M059J (cell line): ENCODE data around the gene ZNF221. TPM values are rescaled to one million over a fixed set of nuclear protein-coding genes. Genes with fewer than 3 reads are reported as not detected.
A peak's percentile ranks its signal among the peaks of the same experiment; 100 is the strongest.
"Not testable (repeated sequence)": the region's sequence is repeated elsewhere in the genome, so short reads cannot be mapped to it uniquely, and the experiment has no call there.

ENCODE experiments used
- DNase-seq: peaks from one replicate; pipeline ENCODE4 v3.0.0-alpha.2; 2012; ENCODE audit warnings: low read depth
- total RNA-seq: library from RNA; depleted of rRNA; stranded (reverse); fragments of >200 nt; shearing (Covaris generic); gene quantifications from 2 replicates; pipeline ENCODE4 v1.2.3, GENCODE V29; 2014; rRNA removed

The ZNF221 gene
- total RNA-seq = 3.6 and 7.2 TPM in 2 replicates

DNA sequence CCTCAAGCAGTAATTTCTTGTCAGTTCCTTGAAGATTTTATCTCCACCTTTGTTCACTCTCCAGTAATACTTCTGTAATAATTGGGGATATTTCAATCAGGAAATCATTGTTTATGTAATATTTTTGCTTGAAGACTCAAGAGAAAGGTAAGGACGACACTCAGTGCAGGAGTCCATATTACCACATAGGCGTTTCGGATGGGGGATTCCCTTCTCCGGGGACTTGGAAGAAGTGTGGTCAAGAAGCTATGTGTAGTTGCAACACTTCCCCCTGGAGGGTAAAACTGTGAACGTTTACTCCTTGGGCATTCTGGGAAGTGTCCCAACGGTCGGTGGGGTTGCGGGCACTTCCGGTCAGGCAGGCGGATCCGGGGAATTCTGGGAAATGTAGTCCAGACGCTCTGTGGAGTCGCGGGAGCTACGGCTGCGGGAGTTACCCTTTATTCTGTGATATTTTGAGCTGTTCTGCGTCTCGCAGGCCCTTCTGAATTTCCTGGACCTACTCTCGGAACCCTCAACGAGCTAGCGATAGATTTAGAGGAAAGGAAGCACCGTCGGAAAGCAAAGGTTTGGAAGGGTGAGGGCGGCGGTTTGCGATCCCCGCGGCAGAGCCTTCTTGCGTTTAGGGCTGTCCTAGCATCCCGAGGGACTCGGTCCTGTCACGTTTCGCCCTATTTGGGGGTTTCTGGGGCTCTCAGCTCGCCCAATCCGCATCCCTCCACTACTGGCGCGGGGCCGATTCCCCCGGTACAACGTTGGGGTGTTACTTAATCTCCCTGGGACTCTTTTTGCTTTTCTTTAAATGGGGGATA, at the start of gene ZNF221:
Gene ZNF221 (plus strand): TSS at position 395 of the 812 bp plus-strand sequence. CDS start 11,499 bp downstream, outside the sequence.
- peak; percentile 98 for DNase-seq

DNA sequence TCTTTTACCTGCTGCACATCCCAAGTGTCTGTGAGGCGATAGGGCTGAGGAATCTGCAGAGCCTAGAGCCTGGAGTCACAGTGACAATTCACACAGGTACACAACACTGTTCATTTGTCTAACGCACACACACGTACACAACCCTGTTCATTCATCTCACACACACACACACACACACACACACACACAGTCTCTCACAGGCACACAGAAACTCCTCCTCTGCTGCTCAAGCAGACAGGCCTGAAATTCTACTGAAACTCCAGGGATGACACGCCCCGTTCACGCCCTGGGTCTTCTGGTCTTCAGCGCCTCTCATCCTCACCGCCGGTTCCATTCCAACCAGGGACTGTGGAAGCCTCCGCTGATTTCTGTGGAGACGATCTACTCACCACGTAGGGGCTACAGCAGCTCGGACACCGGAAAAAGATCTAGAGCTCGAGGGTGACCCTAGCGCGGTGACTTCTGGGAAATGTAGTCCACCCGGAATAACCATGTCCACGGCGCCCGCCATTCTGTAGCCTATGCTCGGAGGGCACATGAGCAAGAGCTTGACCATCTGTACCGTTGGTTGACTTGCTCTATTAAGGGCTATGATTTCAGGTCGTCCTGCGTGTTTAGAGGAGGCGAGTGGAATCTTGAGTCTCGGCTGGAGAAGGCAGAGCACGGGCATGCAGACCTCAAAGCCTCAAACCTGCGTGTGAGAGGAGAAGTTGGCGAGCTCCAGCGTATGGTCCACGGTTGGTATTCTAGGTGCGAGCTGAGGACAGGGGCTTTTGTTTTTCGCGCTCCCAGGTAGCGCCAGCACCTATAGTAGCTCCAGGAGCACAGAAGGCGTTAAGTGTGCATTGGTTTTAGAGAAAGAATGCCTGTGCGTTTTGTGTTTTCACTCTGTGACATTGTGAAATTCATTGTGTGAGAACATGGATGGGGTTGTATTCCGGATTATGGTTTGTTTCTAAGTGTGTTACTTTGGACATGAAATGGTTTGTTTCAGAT, 49.3 kb upstream of the ZNF221 start:
- peak; percentile 76 for DNase-seq

DNA sequence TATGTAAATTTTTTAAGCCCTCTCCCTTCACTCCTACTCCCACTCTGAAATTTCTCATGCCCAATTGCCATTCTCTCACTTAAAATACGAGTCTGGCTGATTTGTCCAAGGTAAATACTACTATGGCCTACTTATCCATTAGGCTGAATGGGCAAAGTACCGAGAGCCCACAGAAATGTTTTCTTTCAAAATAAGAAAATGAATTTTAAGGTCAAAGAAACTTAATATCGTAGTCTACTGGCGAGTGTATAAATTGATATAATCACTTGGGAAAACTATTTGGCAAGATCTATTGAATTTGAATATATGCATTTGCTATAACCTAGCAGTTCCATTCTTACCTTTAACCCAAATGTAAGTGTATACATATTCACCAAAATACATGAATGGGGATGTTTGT, 48.6 kb upstream of the ZNF221 start:
- DNase-seq = no peak

DNA sequence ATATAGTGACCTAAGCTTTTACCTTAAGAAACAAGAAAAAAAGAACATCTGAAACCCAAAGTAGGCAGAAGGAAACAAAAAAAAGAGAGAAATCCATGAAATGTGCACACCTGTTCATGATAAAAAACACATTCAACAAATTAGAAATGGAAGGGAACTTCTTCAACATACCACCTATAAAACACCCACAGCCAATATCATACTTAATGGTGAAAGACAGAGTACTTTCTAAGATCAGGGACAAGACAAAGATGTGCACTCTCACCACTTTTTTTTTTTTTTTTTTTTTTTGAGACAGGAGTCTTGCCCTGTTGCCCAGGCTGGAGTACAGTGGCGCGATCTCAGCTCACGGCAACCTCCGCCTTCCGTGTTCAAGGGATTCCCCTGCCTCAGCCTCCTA, 45.1 kb upstream of the ZNF221 start:
- no peak for DNase-seq

DNA sequence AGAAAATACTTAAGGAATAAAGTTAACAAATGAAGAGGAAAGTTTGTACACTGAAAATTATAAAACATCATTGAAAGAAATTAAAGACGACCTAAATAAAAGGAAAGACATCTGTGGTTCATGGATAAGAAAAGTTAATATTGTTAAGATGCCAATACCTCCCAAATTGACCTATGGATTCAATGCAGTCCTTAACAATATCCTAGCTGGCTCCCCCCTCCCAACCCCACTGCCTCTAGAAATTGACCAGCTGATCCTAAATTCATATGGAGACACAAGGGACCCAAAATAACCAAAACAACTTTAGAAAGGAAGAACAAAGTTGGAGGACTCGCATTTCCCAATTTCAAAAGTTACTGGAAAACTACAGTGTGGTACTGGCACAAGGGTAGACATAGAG, 44.3 kb upstream of the ZNF221 start:
- no peak for DNase-seq

DNA sequence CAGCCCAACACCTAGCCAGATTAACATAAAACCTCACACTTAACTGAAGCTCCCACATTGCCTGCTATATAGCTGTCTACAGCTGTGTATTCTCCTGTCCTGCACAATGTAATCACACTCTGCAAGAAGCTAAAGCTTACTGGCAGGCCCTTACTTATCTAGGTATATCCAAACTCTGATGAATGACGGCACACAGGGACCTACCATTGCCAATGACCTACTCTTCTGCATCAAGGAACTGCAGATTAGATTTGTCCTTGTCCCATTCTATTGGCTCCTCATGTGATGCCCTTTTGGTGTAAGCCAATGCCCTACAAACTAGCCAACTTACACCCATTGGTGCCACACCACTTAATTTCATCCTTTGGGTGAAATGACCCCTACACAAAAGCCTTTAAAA, 42.4 kb upstream of the ZNF221 start:
- no peak for DNase-seq

DNA sequence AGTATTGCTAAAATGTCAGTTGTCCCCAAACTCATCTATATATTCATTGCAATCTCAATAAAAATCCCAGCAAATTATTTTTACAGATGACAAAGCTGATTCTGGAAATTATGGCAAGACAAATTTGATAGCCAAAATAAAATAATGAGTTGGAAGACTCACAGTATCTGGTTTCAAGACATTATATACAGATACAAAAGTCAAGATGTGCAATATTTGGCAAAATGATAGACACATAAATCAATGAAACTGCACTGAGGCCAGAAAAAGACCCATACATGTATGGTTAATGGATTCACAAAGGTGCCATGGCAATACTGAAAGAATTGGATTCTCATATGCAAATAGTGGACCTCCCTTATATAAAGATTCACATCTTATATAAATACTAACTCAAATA, 40.1 kb upstream of the ZNF221 start:
- no peak for DNase-seq

DNA sequence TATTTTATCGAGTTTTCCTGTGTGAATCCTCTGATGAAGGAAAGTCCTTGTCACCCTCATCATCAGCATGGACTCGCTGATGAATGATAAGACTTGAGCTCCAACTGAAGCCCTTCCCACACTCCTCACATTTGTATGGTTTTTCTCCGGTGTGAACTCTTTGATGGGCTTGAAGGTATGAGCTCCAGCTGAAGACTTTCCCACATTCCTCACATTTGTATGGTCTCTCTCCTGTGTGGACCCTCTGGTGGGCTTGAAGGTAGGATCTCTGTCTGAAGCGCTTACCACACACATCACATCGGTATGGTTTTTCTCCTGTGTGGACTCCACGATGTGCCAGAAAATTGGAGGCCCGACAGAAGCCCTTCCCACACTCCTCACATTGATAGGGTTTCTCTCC, 37.6 kb upstream of the ZNF221 start:
- no peak for DNase-seq

DNA sequence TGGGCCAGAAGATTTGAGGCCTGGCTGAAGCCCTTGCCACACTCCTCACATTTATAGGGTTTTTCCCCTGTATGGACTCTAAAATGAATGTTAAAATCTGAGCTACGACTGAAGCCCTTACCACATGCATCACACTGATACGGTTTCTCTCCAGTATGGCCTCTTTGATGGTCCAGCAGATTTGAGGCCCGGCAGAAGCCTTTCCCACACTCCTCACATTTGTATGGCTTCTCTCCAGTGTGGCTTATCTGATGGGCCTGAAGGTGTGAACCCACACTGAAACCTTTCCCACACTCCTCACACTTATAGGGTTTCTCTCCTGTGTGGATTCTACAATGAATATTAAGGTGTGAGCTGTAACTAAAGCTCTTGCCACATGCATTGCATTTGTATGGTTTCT, 37.0 kb upstream of the ZNF221 start:
- DNase-seq = no peak

DNA sequence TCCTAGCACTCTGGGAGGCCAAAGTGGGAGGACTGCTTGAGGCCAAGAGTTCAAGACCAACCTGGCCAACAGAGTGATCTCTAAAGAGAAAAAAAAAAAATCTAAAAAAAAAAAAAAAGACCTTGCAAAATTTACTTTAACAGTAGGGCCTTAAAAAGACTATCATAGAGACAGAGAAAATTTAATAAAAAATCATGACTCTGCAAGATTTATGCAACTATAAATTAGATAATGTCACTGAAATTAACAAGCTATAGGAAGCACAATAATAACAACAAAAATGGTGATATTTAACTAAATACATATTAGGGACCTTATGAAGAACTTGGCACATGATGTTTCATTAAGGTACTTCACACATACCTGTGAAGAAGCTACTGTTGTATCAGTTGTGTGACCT, 27.2 kb upstream of the ZNF221 start:
- DNase-seq = no peak

DNA sequence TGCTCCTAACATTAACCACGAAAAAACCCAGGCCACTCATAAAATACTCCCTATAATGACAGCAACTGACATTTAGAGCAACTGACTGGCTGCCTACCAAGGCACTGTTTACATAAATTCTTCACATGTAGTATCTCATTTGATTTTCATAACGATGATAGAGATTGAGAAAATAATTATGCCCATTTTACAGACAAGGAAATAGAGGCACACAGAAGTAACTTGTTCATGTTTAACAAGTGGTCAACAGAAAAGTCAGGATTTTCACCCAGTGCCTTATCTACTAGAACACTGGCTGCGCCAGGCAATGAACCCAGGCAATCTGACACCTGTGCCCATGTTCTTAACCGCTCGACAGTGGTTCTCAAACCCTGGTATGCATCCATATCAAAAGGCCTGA, 22.2 kb upstream of the ZNF221 start:
- no peak for DNase-seq

DNA sequence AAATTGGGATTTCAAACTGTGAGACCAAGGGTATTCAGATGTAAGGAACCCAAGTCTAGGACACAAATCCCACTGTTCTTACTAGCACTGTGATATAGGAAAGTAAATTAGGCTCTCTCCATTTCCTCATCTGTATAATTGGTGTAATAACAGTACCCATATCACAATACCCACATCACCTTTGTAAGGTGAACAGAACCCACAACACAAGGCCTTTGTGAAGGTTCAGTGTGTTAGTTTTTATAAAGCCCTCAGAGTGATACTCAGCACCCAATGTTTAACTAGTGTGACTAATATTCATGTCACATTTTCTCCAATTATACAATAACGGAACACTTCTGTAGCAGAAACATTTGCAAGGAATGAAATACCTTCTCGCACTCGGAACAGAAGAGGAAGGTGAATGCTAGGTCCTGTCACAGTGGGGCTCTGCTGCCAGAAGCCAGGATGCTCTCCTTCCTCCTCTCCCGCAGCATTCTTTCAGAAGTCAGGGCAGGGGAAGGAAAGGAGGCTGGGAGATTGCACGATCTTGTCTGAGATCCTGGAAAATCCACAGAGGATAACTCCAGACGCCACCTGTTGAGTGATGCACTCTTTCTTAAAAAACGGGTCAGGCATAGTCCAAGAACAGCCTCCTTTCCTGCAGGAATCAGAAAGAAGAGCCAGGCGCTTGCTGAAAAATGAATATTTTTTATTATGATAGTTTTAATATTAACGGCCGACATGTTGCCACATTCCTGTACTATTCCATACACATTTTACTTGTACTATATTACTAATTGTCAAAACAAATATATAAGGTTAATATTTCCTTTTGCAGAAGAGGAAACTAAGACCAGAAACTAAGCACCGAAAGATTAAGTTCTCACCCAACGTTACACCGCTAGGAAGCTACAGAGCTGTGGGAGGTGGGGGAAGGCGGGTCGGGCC, 16.7 kb upstream of the ZNF221 start:
- DNase-seq = peak; percentile 24

DNA sequence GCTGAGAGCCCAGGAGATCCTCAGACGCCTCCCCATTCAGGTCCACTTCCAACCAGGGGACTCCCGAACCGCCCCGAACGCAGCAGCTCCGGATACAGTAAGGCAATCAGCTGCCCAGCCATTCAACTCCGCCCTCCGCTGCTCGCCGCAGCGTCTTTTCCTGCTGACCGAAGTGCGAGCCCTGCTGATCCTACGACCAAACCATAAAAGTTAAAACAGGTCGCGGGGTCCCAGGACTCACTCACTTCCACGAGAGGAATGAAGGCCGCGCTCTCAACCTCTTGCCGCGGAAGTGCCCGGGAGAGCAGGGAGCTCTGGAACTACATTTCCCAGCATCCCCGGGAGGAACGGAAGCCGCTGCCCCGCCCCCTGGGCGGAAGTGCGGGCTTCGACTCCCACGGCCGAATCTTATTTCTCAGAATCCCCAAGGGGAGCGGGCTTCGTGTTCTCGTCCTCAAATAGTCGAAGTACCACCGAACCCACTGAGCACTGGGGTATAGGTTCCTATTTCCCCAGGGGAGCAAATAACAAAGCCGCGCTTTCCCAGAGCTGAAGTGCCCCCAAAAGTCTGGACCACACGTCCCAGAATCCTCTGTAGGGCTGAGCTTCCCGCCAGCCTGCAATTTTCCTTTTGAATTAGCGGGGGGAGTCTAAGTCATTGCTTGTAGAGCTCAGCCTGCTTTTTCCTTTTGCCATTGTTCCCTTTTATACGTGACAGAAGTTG, 15.9 kb upstream of the ZNF221 start, which contains the start of gene ZNF45:
Gene ZNF45 (minus strand): TSS at position 298 of the 724 bp plus-strand sequence. CDS start 13,097 bp downstream, outside the sequence.
- DNase-seq = peak; percentile 92

DNA sequence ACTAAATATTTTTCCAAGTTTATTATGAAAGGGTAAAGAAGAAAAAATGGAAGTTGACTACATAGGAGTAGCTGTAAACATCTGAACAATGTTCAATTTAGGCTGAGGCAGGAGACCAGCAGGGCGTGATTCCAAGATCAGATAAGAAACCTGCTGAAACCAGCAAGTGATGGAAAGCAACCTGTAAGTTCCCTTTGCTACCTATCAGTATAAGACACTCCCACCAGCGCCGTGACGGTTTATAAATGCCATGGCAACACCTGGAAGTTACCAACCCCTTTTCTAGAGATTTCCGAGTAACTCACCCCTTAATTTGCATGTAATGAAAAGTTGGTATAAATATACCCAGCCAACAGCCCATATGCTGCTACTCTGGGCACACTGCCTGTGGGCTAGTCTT, 14.8 kb upstream of the ZNF221 start:
- DNase-seq = no peak

DNA sequence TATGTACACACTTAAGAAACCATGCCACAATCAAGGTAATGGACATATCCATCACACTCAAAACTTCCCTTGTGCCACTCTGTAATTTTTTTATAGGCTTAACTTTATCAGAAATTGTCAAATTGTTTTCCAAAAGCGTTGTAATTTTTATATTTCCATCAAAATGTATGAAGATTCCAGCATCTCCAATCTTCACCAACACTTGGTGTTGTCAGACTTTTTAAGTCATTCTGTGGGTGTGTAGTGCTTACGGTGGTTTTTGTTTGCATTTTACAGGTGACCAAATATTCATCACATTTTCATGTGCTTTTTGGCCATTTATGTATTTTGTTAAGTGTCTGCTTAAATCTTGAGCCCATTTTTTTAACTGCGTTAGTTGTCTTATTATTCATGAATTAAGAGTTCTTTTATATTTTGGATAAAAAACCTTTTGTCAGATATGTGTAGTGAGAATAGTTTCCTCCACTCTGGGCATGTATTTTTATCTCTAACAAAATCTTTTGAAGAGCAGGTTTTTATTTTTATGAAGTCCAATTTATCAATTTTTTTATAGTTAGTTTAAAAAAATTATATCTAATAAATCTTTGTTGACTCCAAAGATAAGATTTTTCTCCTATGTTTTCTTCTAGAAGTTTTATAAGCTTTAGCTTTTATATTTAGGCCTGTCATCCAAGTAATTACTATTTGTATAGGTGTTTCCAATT, 11.3 kb upstream of the ZNF221 start:
- DNase-seq = no peak

DNA sequence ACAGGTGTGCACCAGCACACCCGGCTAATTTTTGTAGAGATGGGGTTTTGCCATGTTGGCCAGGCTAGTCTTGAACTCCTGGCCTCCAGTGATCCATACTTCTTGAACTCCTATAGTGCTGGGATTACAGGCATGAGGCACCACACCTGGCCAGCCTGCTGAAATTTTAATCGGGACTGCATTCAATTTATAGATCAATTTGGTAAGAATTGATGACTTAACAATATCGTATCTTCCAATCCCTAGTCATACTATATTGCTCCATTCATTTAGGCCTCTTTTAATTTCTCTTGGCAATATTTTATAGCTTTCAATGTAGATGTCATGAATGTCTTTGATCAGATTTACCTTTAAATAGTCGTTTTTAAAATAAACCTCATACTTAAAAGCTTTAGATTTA, 10.3 kb upstream of the ZNF221 start:
- DNase-seq = no peak

DNA sequence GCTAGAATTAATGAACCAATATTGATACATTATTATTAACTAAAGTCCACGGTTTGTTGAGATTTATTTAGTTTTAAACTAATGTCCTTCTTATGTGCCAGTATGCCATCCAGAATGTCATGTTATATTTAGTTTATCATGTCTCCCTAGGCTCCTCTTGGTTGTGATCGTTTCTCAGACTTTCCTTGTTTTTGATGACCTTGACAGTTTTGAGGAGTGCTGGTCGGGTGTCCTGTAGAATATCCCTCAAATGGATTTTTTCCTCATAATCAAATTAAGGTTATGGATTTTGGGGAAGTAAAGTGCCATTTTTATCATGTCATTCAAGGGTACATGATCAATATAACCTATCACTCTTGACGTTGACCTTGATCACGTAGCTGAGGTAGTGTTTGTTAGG, 9.8 kb upstream of the ZNF221 start:
- no peak for DNase-seq

DNA sequence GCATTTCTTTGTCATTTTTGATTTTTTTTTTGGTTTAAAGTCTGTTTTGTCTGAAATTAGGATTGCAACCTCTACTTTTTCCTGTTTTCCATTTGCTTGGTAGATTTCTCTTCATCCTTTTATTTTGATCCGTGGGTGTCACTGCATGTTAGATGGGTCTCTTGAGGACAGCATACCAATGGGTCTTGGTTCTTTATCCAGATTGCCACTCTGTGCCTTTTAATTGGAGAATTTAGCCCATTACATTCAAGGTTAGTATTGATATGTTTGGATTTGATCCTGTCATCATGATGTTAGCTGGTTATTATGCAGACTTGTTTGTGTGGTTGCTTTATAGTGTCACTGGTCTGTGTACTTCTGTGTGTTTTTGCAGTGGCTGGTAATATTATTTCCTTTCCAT, 3.6 kb upstream of the ZNF221 start:
- DNase-seq = not testable (repeated sequence)

DNA sequence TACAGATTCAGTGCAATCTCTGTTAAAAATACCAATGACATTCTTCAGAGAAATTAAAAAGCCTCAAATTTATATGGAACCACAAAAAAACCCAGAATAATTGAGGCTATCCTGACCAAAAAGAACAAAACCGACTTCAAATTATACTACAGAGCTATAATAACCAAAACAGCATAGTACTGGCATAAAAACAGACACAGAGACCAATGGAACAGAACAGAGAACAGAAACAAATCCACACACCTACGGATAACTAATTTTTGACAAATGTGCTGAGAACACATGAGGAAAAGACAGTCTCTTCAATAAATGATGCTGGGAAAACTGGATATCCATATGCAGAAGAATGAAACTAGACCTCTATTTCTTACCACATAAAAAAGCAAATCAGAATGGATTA, 1.2 kb upstream of the ZNF221 start:
- DNase-seq = not testable (repeated sequence)

DNA sequence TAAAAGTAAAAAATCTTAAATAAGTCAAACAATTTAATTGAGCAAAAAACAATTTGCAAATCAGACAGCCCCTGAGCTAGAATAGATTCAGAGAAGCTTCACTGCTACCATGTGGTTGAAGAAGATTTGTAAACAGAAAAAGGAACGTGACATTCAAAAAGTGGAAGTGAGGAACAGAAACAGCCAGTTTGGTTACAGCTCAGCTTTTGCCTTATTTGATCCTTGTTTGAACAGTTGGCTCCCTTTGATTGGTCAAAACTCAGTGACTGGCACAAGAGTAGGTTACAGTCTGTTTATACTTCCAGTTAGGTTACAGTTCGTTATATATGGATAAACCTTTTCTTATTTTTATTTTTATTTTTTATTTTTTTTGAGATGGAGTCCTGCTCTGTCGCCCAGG, 5.8 kb downstream of the ZNF221 start:
- no peak for DNase-seq
